SKM-1 (cell line): ENCODE measurements around the gene RNF144A.

Experiments
- DNase-seq: peaks from one replicate; lab custom pipeline; 2025; ENCODE audit not compliant: unreplicated experiment; lab: John Stamatoyannopoulos, UW

Gene RNF144A

DNA sequence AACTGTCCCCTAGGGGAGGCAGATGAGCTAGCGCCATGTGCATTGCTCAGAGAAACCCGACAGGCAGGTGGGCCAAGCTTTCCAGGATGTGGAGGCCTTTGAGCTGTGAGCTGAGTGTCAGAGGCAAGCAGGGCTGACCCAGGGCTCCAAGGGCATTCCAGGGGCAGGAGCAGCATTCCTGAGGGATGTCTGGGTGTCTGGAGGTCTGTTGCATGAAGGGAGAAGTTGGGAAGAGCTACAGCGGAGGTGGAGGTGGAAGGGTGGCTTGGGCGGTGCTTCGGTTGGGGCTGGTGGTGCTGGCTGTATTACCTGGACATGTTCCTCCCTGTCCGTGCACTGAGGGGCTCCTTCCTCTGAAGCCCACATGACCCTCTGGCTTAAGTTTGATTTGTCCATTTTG lies 102.8 kb downstream of the RNF144A start:
- no peak for DNase-seq

DNA sequence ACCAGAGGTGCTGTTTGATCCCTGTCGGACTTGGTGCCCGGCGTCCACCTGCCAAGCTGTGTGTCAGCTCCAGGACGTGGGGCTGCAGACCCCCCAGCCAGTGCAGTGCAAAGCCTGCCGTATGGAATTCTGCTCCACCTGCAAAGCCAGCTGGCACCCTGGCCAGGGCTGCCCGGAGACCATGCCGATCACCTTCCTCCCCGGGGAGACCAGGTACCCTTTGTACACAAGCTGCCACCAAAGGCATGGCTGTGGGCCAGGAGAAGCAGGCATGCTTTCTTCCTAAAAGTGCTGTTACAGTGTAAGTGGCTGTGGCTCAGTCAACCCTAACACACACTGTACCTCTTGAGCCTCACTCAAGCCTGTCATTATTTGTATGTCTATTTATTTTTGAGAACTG lies 103.3 kb downstream of the RNF144A start:
- no peak for DNase-seq

DNA sequence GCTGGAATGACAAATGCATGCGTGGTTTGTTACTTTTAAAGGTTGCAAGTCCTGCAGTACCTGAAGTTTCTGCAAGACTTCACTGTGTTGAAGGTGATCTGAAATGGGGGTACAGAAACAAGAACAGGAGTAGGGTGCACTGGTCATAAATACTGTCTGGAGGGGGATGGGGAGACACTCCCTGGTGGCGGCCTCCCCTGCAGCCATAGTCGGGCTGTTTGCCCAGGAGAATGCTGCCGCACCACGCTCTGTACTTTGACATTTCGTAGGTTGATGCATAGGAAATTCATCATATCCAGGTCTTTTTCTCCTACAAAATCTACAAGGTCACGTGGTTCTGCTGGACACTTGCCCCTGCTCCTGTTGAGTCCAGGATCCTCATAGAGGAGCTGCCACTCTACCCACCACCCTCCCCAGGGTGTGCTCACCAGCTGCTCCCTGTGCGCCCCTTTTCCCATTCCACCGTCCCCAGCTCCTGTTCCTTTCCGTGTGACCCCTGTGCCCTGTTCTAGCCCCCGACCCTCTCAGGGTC lies 103.8 kb downstream of the RNF144A start:
- no peak for DNase-seq

DNA sequence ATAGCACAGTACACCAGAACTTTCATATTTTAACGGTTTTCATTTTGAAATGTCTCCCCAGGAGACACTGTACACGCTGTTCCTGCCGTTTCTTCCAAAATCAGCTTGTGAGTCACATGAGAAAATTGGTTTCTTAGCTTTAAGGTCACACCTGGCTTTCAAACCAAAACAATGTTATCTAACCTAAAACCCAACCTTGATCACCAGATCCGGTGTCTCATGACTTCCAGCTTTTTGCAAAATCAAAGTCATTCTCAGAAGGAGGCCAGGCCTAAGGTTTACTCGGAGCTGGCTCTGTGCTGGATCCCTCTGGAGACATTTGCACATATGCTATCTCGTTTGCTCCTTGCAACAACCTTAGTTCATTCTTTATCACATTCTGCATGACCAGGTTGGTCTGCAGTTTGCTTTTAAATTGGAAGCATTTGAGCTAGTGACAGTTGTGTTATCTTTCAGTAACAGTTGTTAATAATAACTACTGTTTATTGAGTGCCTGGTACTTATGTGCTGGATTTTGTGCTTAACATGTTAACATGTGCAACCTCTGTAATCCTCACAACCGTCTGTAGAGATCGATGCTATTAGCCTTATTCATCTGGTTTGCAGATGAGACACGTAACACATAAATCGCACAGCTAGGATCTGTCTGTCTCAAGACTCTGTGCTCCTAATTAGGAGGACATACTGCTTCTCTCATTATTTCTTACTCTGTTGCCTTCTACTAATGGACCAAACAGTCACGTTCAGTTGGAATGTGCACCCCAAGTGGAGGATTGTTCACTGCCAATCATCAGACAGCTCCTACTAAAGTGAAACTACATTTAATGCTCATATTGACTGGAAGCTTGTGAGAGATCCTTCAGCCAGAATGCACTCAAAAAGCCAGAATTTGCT lies 105.5 kb downstream of the RNF144A start:
- DNase-seq: no peak

DNA sequence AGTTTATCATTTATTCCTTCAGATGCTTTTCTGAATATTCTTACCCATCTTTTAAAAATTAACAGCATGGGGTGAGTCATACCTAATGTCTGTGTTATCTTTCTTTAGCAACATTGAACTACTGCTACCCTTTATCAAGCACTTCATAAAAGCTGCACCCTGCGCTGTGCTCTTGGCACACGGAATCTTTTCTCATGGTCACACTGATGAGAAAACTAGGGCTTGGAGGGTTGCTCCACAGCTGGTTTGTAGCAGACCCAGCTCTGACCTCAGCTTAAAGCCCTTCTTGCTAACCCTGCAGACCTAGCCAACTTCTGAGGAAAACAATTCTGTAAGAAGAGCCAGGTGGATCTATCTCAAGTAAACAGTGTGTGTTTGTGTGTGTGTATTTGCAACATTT lies 106.3 kb downstream of the RNF144A start:
- no peak for DNase-seq

DNA sequence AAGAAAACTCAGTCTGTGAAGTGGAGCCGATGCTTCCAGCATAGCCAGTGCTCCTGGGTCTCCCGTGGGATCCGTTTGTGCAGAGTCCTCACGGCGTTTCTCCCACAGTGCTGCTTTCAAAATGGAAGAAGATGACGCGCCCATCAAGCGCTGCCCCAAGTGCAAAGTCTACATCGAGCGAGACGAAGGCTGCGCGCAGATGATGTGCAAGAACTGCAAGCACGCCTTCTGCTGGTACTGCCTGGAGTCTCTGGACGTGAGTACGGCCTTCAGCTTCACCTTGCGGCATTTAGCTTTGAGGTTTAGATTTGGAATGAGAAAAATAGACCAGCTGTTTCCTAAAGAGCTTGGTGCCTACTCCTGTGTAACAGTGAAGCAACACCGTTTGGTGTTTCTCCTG lies 107.0 kb downstream of the RNF144A start:
- DNase-seq: no peak

DNA sequence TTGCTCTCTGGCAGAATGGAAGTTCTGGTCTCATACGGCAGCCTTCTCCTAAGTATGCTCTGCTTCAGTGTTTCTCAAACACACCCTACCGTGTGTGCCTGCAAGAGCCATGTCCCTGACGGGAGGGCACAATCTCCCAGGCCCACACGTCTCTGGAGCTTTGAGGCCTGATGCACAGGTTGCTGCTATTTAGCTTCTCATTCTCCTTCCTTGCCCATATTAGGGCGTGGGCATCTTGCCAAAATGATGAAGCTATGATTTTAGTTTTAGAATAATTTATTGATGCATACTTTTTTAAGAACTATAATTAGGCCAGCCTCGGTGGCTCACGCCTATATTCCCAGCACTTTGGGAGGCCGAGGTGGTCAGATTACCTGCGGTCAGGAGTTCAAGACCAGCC lies 107.9 kb downstream of the RNF144A start:
- DNase-seq: no peak

DNA sequence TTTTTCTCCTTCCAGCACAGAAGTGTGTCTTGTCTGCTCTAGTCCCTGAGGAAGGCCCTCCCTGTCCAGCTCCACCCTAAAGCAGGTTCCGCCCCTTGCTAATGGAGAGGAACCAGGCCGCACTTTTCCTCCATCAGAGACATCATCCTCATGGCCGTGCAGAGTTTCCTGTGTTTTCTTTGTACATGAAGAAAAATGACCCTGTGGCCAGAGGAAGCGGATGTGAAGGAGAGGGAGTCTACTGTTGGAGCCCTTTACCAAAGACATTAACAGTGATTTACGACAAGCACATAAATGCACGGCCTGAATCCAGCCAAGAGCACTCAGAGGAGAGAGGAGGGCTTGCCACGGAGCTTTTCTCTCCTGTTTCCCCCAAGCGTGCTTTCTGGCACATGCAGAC lies 109.5 kb downstream of the RNF144A start:
- no peak for DNase-seq

DNA sequence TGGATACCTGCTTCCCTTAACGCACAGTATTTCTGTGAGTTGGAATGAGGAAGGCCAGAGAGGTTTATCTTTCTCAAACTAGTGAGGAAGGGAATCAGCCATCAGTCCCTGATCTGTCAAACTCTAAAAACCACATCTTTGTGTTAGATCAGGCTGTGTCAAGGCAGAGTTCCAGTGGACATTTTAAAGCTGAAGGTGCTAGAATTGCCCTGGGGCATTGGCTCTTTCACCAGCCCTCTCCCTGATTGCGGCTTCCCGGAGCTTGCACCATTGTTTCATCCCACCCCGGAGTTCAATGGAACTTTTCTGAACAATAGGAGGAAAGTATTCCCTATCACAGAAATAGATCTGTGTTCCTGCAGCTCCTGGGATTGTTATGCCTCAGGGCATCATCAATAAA lies 110.2 kb downstream of the RNF144A start:
- no peak for DNase-seq

DNA sequence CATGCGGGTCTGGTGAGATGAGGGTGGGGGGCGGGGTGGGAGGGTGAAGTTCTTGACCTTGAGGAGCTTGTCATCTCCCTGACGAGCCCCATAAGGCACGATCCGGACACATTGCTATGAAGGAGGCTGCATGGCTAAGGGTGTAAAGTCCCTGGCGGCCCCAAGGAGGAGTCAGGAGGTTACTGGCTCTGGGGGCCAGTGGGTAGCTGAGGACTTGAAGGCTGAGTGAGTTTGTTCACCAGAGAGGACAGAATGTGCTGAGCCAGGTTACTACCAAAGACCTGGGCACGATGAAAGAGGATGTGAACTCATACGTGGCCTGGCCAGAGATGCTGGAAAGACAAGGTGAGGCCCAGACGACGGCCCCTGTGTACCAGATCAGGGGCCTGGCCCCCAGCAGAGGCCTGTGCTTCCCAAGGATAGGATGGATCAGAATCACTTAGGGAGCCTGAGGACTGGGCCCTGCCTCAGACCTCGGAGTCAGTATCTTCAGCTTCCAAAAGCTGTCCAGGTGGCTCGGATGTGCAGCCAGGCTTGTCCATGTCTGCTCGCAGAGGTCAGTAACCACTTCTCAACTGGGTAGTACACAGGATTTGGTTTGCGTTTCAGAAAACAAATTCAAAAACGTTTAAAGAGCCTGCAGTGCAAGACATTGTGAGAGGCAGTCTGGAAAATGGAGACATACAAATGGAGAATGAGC lies 110.9 kb downstream of the RNF144A start:
- DNase-seq: no peak

DNA sequence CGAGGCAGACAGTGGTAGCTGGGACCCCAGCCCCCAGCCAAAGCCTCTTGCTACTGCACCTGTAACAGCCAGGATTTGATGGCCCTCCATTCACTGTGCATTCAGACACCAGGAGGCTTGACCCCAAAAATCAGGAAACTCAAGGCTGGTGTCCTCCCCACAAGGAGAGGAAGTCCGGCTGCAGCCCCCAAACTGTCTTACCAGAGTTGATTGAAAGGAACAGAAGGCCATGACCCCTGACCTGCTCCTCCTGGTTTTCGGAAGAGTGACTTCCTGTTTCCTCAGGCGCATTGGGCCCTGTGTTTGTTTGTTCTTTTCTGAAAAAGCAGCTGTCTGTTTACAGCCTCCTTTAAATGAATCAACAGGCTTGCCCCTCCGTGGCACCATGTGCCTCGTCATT lies 111.6 kb downstream of the RNF144A start:
- DNase-seq: no peak

DNA sequence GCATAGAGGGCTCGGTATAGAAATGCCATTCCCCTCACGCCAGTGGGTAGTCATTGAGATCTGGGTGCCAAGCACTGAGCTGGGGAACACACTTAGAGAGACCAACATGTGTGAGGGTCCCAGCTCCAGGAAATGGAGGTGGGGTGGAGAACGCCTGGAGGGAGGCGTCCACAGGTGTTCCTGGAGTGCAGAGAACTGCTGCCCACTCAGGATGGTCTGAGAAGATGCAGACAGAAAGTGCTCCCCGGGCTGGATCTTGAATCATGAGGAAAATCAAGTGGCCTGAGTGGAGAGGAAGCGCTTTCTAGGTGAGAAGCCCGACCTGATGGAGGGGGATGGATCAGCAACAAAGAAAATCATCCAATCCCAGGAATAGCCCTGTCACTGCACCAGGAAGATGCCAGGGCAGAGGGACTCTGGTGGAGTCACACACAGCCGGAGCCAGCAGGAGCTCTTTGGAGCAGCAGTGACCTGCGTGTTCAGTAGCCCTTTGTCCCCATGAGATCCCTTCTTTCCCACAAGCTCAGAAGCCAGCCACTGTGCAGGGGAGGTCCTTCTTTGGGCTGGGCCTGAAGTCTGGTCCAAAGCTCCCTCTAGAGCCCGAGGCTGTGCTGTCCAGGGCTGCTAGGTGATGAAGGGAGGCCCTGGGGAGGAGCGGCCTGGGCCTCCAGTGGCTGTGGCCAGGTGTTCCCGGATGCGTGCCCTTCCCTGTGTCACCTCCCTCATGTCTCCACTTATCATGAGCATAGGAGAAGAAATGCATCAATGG lies 112.3 kb downstream of the RNF144A start:
- no peak for DNase-seq

DNA sequence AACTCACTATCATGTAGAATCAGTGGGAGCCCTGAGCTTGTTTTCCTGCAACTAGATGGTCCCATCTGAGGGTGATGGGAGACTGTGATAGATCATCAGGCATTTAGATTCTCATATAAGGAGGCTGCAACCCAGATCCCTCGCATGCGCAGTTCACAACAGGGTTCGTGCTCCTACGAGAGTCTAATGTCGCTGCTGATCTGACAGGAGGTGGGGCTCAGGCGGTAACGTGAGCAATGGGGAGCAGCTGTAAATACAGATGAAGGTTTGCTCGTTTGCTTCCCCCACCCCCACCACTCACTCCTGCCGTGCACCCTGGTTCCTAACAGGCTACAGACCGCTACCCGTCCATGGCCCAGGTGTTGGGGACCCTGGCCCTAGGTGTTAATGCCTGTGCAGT lies 113.6 kb downstream of the RNF144A start:
- DNase-seq: no peak

DNA sequence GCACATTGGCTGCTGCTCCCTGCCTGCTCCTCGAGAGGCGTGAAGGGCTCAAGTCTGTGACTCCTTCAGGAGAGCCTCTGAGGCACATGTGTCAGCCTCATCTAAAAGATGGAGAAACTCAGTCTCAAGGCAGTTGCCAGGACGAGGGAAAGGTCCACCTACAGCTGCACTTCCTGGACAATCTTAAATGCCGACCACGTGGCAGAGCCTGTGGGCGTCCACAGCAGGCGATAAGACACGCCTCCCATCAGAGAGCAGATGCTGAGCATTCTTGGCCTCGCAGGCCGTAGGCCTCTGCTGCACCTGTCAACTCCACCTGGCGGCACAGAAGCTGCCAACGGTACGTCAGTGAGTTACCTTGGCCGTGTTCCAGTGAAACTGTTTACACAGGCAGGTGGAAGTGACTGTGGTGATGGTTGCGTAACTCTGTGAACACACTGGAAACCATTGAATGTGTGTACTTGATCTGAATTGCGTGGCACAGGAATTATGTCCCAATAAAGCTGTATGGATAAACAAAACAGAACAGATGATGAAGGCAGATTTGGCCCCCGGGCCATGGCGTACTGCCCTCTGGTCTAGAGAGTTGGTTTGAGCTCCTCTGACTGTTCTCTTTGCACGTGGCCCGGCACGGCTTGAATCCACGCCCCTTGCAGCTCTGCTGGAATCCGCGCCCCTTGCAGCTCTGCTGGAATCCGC lies 114.5 kb downstream of the RNF144A start:
- no peak for DNase-seq

DNA sequence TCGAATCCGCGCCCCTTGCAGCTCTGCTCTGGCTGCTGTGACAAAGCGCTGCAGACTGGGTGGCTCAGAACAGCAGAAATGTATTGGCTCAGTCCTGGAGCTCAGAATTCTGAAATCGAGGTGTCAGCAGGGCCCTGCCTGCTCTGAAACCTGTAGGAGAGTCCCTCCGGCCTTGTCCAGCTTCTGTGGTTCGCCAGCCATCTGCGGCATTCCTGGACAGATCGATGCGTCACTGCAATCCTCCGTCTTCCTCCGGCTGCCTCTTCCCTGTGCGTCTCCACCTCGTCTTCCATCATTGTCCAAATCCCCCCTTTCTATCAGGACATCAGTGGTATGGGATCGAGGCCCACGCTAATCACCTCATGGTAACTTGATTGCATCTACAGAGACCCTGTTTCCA lies 115.2 kb downstream of the RNF144A start:
- no peak for DNase-seq

DNA sequence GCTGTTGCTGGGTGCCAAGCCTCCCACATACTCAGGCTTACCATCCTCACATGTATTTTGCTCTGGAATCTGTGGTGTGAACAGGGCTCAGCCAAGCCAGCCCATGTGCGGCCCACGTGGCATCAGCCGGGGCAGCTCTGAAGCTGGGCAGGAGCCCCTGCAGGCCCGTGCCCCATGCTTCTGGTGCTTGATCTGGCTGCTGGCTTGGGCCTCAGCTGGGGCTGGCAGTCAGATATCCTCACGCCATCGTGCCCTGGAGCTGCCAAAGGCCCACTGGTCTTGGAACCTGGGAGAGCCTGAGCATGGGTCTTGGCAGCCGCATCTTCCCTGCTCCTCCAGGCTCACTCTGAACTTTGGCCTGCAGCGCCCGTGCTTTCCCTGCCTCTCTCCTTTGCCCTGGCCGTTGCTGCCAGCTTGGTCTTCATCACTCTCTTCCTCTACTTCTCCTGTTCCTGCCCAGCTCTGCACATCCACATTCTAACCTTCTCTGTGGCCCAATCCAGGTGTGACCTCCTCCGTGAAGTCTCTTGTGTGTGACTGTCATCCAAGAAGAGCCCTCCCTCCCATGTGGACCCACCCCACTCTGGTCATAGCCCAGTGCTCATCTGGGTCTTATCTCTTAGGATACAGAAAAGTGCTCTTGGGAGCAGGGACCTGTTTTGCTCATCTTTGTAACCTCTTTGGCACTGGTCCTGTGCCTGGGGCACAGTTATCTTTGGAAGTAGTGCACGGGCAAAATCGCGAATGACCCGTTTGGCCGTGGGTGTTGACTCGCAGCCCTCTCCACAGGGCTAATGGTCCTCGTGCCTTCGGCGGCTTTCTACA lies 116.1 kb downstream of the RNF144A start:
- DNase-seq: no peak

DNA sequence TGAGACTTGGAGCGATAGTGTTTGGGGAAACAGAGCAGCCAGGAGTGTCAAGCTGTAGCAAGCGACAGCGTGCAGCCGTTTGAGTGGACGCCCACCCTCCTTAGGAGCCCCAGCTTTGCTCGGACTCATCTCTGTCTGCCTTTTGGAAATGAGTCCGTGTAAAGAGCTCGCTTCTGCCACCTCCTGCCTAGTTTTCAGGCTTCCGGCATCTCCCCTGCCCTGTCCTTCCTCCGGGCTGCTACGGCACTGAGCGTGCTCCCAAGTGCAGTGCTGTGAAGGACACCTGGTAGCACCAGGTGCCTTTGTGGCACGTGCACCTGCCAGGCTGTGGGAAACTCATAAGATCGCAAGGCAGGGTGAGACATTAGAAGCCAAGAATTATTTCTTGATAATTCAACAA lies 117.1 kb downstream of the RNF144A start:
- no peak for DNase-seq

DNA sequence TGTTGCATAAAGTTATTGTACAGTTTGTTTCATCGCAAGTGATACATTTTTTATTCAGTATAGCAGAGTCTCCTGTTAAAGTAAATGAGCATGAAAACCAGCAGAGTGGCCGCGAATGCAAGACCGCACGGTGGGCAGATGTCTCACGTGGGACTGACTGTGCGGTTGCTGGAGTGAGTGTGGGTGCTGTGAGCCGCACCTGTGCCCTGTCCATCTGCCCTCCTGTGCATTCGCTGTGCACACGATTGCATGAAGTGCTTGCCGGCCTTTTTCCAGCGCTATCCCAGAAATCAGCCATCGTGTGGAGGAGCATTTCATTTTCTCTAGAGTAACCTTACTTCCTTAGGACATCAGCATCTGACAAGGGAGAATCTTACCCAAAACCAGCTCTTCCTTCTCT lies 118.7 kb downstream of the RNF144A start:
- DNase-seq: no peak

DNA sequence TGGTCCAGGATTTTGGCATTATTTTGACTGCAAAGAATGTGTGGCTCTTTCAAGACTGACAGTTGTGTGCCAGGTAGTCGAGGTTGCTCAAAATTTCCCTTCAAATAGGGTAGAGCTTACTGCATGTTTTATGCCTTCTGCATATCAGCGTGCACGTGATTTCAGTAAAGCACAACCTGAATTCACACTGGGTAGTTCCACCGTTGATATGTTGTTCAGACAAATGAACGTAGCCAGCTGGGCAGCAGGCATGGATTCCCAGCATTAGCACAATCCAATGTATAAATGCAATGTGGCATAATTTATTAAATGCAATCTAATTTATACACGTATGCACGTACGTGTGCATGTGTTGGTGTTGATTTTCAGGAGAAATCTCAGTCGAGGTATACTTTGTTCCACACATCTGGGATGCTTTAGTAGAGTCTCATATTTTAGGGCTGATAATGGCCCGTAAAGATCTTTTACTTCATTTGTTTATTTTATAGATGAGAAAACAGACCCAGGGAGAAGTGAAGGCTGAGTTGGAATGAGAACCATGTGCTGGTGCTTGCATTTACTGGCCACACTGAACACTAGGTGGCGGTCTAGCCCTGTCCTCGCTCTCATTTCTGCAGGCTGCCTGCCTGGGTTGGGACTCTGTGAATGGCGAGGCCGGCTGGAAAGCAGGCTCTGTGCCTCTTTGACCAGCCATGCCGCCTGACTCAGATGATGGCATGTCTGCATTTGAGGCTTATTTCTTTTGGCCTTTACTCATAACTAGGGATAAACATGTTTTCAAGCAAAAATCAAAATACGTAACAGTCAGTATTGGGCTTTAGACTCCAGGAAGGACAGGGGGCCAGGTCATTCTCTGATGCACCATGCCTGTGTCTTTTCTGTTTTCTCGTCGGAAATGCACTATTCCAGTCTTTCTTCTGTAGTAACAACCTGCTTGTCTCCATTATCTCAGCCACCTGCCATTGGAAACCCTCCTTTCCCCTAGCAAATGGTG lies 120.4 kb downstream of the RNF144A start:
- peak; percentile 54 for DNase-seq
